Activated naive CD8-positive, alpha-beta T cell treated with anti-CD3 and anti-CD28 coated beads for 36 hours (primary cell): ENCODE data around the gene DBNL. TPM values are rescaled to one million over a fixed set of nuclear protein-coding genes. Genes with fewer than 3 reads are reported as not detected.

Experiments used
- DNase-seq: peaks from one replicate; pipeline ENCODE4 v3.0.0; 2021
- H3K27ac Mint-ChIP-seq: one replicate; pipeline ENCODE4 v1.8.0; 2022; ENCODE audit warnings: mild to moderate bottlenecking, moderate library complexity, mixed read lengths
- H3K27me3 Mint-ChIP-seq: one replicate; pipeline ENCODE4 v1.8.0; 2022; ENCODE audit warnings: mild to moderate bottlenecking, mixed read lengths
- H3K36me3 Mint-ChIP-seq: one replicate; pipeline ENCODE4 v1.8.0; 2021; ENCODE audit warnings: mild to moderate bottlenecking, mixed read lengths
- H3K4me1 Mint-ChIP-seq: one replicate; pipeline ENCODE4 v1.8.0; 2021; ENCODE audit warnings: mixed read lengths
- H3K4me3 Mint-ChIP-seq: one replicate; pipeline ENCODE4 v1.8.0; 2022; ENCODE audit warnings: mild to moderate bottlenecking, moderate library complexity, mixed read lengths
- H3K9me3 Mint-ChIP-seq: one replicate; pipeline ENCODE4 v1.8.0; 2022; ENCODE audit warnings: mixed read lengths
- total RNA-seq, 2 experiments: library from RNA; stranded (reverse); gene quantifications; one replicate each; pipeline ENCODE4 v1.2.3, GENCODE V29; 2021

DBNL gene
- total RNA-seq, 2 experiments from 2014 or later = 131 to 136 TPM

- Mint-ChIP-seq H3K27ac (no peak overlapping the region), H3K27me3 (peaks cover 5% of the 10 kb centered on the region), H3K4me3 (no peak overlapping the region), H3K4me1 (peaks cover 34% of the 10 kb centered on the region), H3K9me3 (no peaks in the 10 kb centered on the region), H3K36me3 (peaks cover 15% of the 10 kb centered on the region)
- DNase-seq = no peak
Observed at GRCh38 chr7:44063894-44064651, 19.6 kb downstream of the DBNL start.

- Mint-ChIP-seq H3K9me3 (no peaks in the 10 kb centered on the region), H3K27ac (no peak overlapping the region), H3K4me1 (peaks cover 27% of the 10 kb centered on the region), H3K36me3 (peaks cover 13% of the 10 kb centered on the region), H3K4me3 (no peak overlapping the region), H3K27me3 (peaks cover 5% of the 10 kb centered on the region)
- no peak for DNase-seq
Observed at GRCh38 chr7:44064791-44065430, 20.4 kb downstream of the DBNL start.

GRCh38 chr7:44065431-44066110 is 21.1 kb downstream of the DBNL start, which contains the start of gene PGAM2:
Gene PGAM2, minus strand, starts transcription at chr7:44065567. Its CDS starts 38 bp downstream, at chr7:44065529.
- H3K36me3 Mint-ChIP-seq = peaks cover 11% of the 10 kb centered on the region
- H3K4me1 Mint-ChIP-seq = peaks cover 23% of the 10 kb centered on the region
- peaks cover 5% of the 10 kb centered on the region for H3K27me3 Mint-ChIP-seq
- no peaks in the 10 kb centered on the region for H3K9me3 Mint-ChIP-seq
- no peak within 1 kb of the TSS for H3K4me3 Mint-ChIP-seq
- H3K27ac Mint-ChIP-seq = peak within 1 kb of the TSS; percentile 59
- no peak for DNase-seq

- Mint-ChIP-seq H3K27ac (peak overlapping the region; percentile 59), H3K4me3 (no peak overlapping the region), H3K4me1 (peaks cover 25% of the 10 kb centered on the region), H3K9me3 (no peaks in the 10 kb centered on the region), H3K36me3 (peaks cover 11% of the 10 kb centered on the region), H3K27me3 (peaks cover 5% of the 10 kb centered on the region)
- no peak for DNase-seq
Observed at GRCh38 chr7:44066111-44066460, 21.6 kb downstream of the DBNL start.

GRCh38 chr7:44066494-44067063 is 22.1 kb downstream of the DBNL start:
- Mint-ChIP-seq H3K36me3 (peaks cover 9% of the 10 kb centered on the region), H3K4me3 (no peak overlapping the region), H3K27ac (peak overlapping the region; percentile 2), H3K9me3 (no peaks in the 10 kb centered on the region), H3K4me1 (peaks cover 27% of the 10 kb centered on the region), H3K27me3 (peaks cover 5% of the 10 kb centered on the region)
- no peak for DNase-seq

- peaks cover 11% of the 10 kb centered on the region for H3K36me3 Mint-ChIP-seq
Observed at GRCh38 chr7:44067064-44067951, 22.8 kb downstream of the DBNL start.

GRCh38 chr7:44068054-44068453 is 23.6 kb downstream of the DBNL start:
- H3K36me3 Mint-ChIP-seq = peaks cover 9% of the 10 kb centered on the region
- no peak overlapping the region for H3K27ac Mint-ChIP-seq
- H3K9me3 Mint-ChIP-seq = no peaks in the 10 kb centered on the region
- no peak overlapping the region for H3K4me3 Mint-ChIP-seq
- no peak for DNase-seq
- H3K4me1 Mint-ChIP-seq = peaks cover 36% of the 10 kb centered on the region
- peaks cover 5% of the 10 kb centered on the region for H3K27me3 Mint-ChIP-seq

More at GRCh38 chr7:44067064-44067951, 22.8 kb downstream of the DBNL start:
- H3K4me3 Mint-ChIP-seq = no peak overlapping the region
- DNase-seq = no peak
- H3K27me3 Mint-ChIP-seq = peaks cover 5% of the 10 kb centered on the region
- H3K9me3 Mint-ChIP-seq = no peaks in the 10 kb centered on the region
- peaks cover 31% of the 10 kb centered on the region for H3K4me1 Mint-ChIP-seq
- H3K27ac Mint-ChIP-seq = peak overlapping the region; percentile 47

GRCh38 chr7:44071726-44072363 is 27.3 kb downstream of the DBNL start:
- Mint-ChIP-seq H3K27ac (peak overlapping the region; percentile 4), H3K9me3 (no peaks in the 10 kb centered on the region), H3K4me3 (no peak overlapping the region), H3K36me3 (peaks cover 28% of the 10 kb centered on the region), H3K27me3 (peaks cover 3% of the 10 kb centered on the region), H3K4me1 (peaks cover 26% of the 10 kb centered on the region)
- DNase-seq = no peak

- Mint-ChIP-seq H3K36me3 (peaks cover 30% of the 10 kb centered on the region), H3K4me1 (peaks cover 27% of the 10 kb centered on the region), H3K27ac (peak overlapping the region; percentile 4)
Observed at GRCh38 chr7:44072364-44073231, 28.1 kb downstream of the DBNL start.

GRCh38 chr7:44073664-44074348 is 29.3 kb downstream of the DBNL start:
- H3K27ac Mint-ChIP-seq = peak overlapping the region; percentile 83
- peaks cover 34% of the 10 kb centered on the region for H3K36me3 Mint-ChIP-seq
- no peaks in the 10 kb centered on the region for H3K9me3 Mint-ChIP-seq

More at GRCh38 chr7:44072364-44073231, 28.1 kb downstream of the DBNL start:
- Mint-ChIP-seq H3K9me3 (no peaks in the 10 kb centered on the region), H3K27me3 (no peaks in the 10 kb centered on the region), H3K4me3 (no peak overlapping the region)
- peak; percentile 53 for DNase-seq

GRCh38 chr7:44074349-44074695 is 29.8 kb downstream of the DBNL start:
- DNase-seq = no peak
- peaks cover 34% of the 10 kb centered on the region for H3K36me3 Mint-ChIP-seq
- no peaks in the 10 kb centered on the region for H3K9me3 Mint-ChIP-seq
- H3K27ac Mint-ChIP-seq = peak overlapping the region; percentile 83
- H3K27me3 Mint-ChIP-seq = no peaks in the 10 kb centered on the region
- H3K4me3 Mint-ChIP-seq = peak overlapping the region; percentile 25
- peaks cover 31% of the 10 kb centered on the region for H3K4me1 Mint-ChIP-seq

More at GRCh38 chr7:44073664-44074348, 29.3 kb downstream of the DBNL start:
- H3K27me3 Mint-ChIP-seq = no peaks in the 10 kb centered on the region
- H3K4me1 Mint-ChIP-seq = peaks cover 27% of the 10 kb centered on the region
- peak overlapping the region; percentile 25 for H3K4me3 Mint-ChIP-seq
- peak; percentile 78 for DNase-seq

GRCh38 chr7:44075296-44076075 is 31.0 kb downstream of the DBNL start:
- no peak for DNase-seq
- Mint-ChIP-seq H3K9me3 (no peaks in the 10 kb centered on the region), H3K4me3 (no peak overlapping the region), H3K27ac (peak overlapping the region; percentile 83), H3K36me3 (peaks cover 35% of the 10 kb centered on the region), H3K27me3 (no peaks in the 10 kb centered on the region), H3K4me1 (peaks cover 40% of the 10 kb centered on the region)
